Frontal cortex (tissue), 4 donors: Measurements from ENCODE around the gene CYB5RL. TPM values are rescaled to one million over a fixed set of nuclear protein-coding genes. Genes with fewer than 3 reads are reported as not detected.
"Not testable (repeated sequence)": the region's sequence is repeated elsewhere in the genome, so short reads cannot be mapped to it uniquely, and the experiment has no call there.

Experiments
- DNase-seq, 2 donors: peaks; one replicate each; pipeline ENCODE4 v3.0.0; 2012; ENCODE audit warnings: low spot score in 2 of 2
- FAIRE-seq: peaks from 2 replicates; lab custom pipeline; 2012; peaks lifted over from hg19 to GRCh38; lab: Jason Lieb, UNC
- total RNA-seq: library from RNA; depleted of rRNA; stranded (reverse); fragments of >200 nt; gene quantifications from one replicate; pipeline ENCODE4 v1.2.3, GENCODE V29; 2014
- donor health status: control.
- donor health status: control.
- donor health status: control.

Gene CYB5RL
- 4.5 TPM for total RNA-seq

GRCh38 chr1:54199765-54200518 lies at the start of gene CYB5RL, which contains the start of gene MRPL37:
Gene CYB5RL, minus strand, starts transcription at chr1:54200030. Its CDS starts 4,414 bp downstream, at chr1:54195616.
Gene MRPL37, plus strand, starts transcription at chr1:54200167. Its CDS starts 77 bp downstream, at chr1:54200244.
- no peak for FAIRE-seq

GRCh38 chr1:54248966-54249365 lies 49.1 kb upstream of the CYB5RL start:
- FAIRE-seq (no peak), DNase-seq (no peak)

More at GRCh38 chr1:54199765-54200518, at the start of gene CYB5RL, which contains the start of gene MRPL37:
- DNase-seq, result peak; percentile 89 to 95

GRCh38 chr1:54247863-54248515 lies 48.2 kb upstream of the CYB5RL start:
- DNase-seq, result no peak
- no peak for FAIRE-seq

- no peak for DNase-seq
Measured at GRCh38 chr1:54246116-54246721, 46.4 kb upstream of the CYB5RL start.

GRCh38 chr1:54245501-54245900 lies 45.7 kb upstream of the CYB5RL start:
- DNase-seq, result no peak
- FAIRE-seq, result no peak

More at GRCh38 chr1:54246116-54246721, 46.4 kb upstream of the CYB5RL start:
- no peak for FAIRE-seq

- FAIRE-seq, result no peak
Measured at GRCh38 chr1:54244655-54245054, 44.8 kb upstream of the CYB5RL start.

GRCh38 chr1:54243022-54243421 lies 43.2 kb upstream of the CYB5RL start:
- DNase-seq (no peak), FAIRE-seq (no peak)

More at GRCh38 chr1:54244655-54245054, 44.8 kb upstream of the CYB5RL start:
- DNase-seq, result no peak

- no peak for DNase-seq
- FAIRE-seq, result no peak
Measured at GRCh38 chr1:54241364-54241763, 41.5 kb upstream of the CYB5RL start.

- DNase-seq (no peak), FAIRE-seq (no peak)
Measured at GRCh38 chr1:54240741-54241335, 41.0 kb upstream of the CYB5RL start.

- DNase-seq (peak; percentile 42 to 66), FAIRE-seq (no peak)
Measured at GRCh38 chr1:54239631-54240031, 39.8 kb upstream of the CYB5RL start.

GRCh38 chr1:54239035-54239383 lies 39.2 kb upstream of the CYB5RL start:
- DNase-seq, result no peak
- FAIRE-seq, result no peak

- no peak for FAIRE-seq
- DNase-seq, result no peak
Measured at GRCh38 chr1:54238353-54239034, 38.7 kb upstream of the CYB5RL start.

GRCh38 chr1:54237586-54237985 lies 37.8 kb upstream of the CYB5RL start:
- DNase-seq (no peak), FAIRE-seq (no peak)

GRCh38 chr1:54234284-54234683 lies 34.5 kb upstream of the CYB5RL start:
- FAIRE-seq, result no peak

GRCh38 chr1:54233196-54233595 lies 33.4 kb upstream of the CYB5RL start:
- not testable (repeated sequence) for FAIRE-seq, DNase-seq

More at GRCh38 chr1:54234284-54234683, 34.5 kb upstream of the CYB5RL start:
- no peak for DNase-seq

GRCh38 chr1:54230507-54231339 lies 30.9 kb upstream of the CYB5RL start:
- DNase-seq (no peak), FAIRE-seq (no peak)

- no peak for FAIRE-seq
- no peak for DNase-seq
Measured at GRCh38 chr1:54229281-54229891, 29.6 kb upstream of the CYB5RL start.

- no peak for FAIRE-seq
- DNase-seq, result no peak
Measured at GRCh38 chr1:54228638-54229079, 28.8 kb upstream of the CYB5RL start.
